Uterus (tissue), 2 donors: Measurements from ENCODE around the gene PCAT7.

Experiments
- CTCF ChIP-seq, 4 experiments: fragments of 200-600 bp in 2 of 4; fragments of 450-650 bp in 2 of 4; sonication (generic) in 2 of 4; IDR thresholded peaks; one replicate each; pipeline ENCODE4 v1.5.1; 2016 to 2019; ENCODE audit warnings: antibody characterized with exemption in 4 of 4, mild to moderate bottlenecking in 2 of 4, moderate library complexity in 1 of 4
- POLR2A ChIP-seq, 2 donors: fragments of 450-650 bp; IDR thresholded peaks; one replicate each; pipeline ENCODE4 v1.6.1; 2016; ENCODE audit warnings: antibody characterized with exemption in 2 of 2, mild to moderate bottlenecking in 1 of 2, moderate library complexity in 1 of 2

GRCh38 chr9:94566550-94566949 lies 11.7 kb downstream of the PCAT7 start:
- TF ChIP-seq CTCF (IDR thresholded peaks at IDR 0.05) (no peak), POLR2A (IDR thresholded peaks at IDR 0.05) (no peak)
